Forelimb muscle (tissue), 1 donor: ENCODE results near the gene CDK19. TPM values are rescaled to one million over a fixed set of nuclear protein-coding genes. Genes with fewer than 3 reads are reported as not detected.
"Not testable (repeated sequence)": the region's sequence is repeated elsewhere in the genome, so short reads cannot be mapped to it uniquely, and the experiment has no call there.

Experiments
- DNase-seq: peaks from one replicate; pipeline ENCODE4 v3.0.0-alpha.2; 2013; ENCODE audit warnings: low read depth
- polyA plus RNA-seq: library from polyadenylated mRNA; unstranded; fragments of 120-200 nt; gene quantifications from one replicate; pipeline ENCODE4 v1.2.1, GENCODE V29; 2013; ENCODE audit not compliant: insufficient read length

Gene CDK19
- polyA plus RNA-seq, 1 donor: 12.7 TPM

DNA sequence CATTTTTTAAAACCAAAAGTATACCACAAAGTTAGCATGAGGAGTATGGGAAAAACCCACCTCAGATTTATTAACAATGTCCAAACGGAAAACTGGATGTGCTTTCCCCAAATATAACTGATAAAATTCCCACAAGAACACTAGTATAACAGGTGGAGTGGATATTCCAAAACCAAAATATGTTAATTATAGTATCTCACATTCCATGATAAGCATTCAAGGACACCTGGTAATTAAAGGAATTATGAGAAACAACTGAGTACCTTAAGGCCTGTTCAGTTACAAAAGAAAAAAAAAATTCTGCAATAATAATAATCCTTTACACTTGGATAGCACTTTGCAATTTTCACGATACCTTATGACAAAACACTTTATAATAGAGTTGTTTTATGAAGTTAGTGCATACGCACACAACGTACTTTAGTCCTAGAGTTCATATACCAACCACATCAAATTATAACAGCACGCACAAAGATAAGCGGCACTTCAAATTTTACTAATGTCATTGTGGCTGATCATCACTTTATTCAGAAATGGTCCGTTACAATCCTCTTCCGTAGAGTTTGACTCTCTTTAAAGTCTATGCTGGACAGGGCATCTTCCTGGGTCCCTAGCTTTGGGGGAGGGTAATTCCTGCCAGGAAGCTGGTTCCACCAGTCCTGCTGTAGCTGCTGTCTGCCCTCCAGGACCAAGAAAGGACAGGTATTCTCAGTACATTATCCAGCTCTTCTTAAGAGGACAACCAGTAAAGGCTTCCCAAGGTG, 1.7 kb downstream of the CDK19 start:
- no peak for DNase-seq

DNA sequence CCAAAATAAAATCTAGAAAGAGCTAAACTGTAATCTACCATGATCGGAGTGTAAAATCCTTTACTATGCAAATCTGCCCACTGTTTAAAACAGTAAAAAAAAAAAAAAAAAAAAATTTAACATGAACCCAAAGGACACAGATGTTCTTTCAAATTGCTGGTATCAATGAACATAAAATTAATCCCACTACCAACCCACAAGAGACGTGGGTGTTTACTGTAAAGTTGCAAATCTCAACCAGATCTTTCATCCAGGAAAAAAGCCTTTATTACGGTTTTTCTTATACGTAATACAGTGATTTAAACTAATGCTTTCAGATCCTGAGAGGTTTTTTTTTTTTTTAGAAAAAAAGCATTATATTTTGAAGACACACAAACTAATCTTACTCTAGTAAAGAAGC, 2.5 kb downstream of the CDK19 start:
- DNase-seq: no peak

DNA sequence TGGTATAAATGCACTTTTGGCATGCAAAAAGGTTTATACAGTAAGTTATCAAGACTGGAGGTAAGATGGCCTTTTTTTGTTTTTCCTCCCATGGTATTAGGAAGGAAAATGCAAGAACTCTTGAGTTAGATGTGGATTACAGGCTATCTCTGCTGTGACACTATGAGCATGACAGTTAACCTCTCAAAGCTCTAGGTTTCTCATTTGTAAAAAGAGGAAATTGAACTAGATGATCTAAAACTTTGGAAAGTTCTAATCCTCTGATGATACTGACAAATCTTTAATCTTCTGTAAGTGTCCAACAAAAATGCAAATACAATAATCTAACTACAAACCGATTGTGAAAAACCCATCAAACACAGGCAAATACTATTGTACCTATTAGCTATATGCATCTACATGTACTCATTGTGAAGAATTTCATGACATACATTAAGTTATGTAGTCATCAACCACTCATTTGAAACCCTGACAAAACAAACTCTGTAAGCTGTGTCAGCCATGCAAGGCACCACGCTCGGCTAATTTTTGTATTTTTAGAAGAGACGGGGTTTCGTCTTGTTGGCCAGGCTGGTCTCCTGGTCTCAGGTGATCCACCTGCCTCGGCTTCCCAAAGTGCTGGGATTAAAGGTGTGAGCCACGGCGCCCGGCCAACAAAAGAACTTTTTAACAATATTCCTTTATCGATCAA, 4.2 kb downstream of the CDK19 start:
- no peak for DNase-seq

DNA sequence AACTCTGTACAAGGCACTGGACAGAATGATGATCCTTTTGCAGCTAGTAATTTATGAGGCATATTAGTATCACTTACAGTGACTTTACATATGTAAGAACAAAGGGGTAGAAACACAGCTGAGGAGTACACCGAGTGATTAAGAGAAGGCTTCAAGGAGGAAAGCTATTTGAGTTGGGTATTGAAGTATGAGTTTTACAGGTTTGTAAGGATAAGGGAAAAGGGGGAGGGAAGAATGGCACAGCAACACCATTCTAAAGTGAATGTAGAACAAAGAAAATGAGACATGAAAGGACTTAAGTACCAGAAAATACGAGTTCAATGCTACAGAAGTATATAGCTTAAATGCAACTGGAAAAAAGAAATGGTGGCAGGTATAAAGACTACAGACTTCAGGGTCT, 5.5 kb downstream of the CDK19 start:
- DNase-seq: no peak

DNA sequence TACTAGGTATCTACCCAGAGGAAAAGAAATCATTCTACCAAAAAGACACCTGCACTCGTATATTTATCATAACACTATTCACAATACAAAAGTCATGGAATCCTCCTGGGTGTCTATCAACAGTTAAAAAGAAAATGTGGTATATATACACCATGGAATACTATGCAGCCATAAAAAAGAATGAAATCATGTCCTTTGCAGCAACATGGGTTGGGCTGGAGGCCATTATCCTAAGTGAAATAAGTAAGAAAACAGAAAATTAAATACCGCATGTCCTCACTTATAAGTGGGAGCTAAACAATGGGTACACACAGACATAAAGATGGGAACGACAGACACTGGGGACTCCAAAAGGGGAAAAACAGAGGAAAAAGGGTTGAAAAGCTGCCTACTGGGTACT, 13.1 kb downstream of the CDK19 start:
- not testable (repeated sequence) for DNase-seq

DNA sequence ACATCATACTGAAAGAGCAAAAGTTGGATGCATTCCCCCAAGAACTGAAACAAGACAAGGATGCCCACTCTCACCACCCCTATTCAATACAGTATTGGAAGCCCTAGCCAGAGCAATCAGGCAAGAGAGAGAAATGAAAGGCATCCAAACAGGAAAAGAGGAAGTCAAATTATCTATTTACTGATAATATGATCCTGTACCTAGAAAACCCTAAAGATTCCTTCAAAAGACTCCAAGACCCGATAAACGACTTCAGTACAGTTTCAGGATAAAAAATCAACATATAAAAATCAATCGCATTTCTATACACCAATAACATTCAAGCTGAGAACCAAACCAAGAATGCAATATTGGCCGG, 14.5 kb downstream of the CDK19 start:
- no peak for DNase-seq

DNA sequence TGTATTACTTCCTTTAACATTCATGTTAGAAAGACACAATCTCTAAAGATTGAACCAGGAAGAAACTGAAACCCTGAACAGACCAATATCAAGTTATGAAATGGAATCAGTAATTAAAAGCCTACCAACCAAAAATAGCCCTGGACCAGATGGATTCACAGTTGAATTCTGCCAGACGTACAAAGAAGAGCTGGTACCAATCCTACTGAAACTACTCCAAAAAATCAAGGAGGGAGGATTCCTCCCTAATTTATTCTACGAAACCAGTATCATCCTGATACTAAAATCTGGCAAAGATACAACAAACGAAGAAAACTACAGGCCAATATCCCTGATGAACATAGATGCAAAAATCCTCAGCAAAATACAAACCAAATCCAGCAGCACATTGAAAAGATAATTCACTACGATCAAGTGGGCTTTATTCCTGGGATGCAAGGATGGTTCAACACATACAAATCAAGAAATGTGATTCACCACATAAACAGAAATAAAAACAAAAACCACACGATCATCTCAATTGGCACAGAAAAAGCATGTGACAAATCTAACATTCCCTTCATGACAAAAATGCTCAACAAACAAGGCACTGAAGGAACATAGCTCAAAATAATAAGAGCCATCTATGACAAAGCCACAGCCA, 15.0 kb downstream of the CDK19 start:
- DNase-seq: no peak

DNA sequence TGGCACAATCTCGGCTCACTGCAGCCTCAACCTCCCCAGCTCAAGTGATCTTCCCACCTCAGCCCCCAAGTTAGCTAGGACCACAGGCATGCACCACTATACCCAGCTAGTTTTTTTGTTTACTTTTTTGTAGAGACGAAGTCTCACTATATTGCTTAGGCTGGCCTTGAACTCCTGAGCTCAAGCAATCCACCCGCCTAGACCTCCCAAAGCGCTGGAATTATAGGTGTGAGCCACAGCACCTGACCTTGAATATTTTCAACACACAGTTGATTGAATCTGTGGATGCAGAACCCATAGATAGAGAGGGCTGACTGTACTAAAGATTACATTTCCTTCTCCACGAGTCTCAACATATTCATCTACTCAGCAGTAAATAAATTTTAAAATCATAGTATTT, 15.6 kb downstream of the CDK19 start:
- DNase-seq: no peak

DNA sequence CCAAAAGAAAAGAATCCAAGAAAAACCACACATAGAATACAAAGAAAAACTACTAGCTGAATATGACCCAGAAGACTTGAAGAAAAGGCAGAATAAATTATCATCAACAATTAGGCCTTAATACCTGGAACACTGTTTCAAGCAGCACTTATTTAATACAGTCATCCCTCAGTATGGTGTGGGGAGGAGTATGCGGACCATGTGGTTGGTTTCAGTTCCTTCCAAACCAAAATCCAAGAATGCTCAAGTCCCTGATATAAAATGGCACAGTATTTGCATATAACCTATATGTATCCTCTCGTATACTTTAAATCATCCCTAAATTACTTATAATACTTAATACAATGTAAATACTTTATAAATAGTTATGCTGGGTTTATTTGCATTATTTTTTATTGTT, 16.1 kb downstream of the CDK19 start:
- DNase-seq: no peak

DNA sequence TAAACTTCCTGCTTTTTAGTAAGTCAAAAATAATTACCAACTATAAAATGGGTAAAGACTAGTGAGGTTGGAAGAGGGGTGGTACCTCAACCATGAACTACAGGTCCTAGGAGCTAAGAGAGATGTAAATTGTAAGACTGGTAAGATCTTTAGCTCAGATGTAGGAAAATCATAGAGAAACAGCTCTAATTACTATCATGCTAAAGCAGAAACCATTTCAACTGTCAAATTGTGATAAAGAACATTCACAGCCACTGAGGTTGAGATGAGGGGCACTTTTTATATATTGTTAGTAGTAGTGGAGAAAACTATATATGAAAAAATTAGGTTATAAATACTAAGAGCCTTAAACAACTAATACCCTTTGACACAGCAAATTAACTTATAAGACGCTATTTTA, 20.0 kb downstream of the CDK19 start:
- no peak for DNase-seq

DNA sequence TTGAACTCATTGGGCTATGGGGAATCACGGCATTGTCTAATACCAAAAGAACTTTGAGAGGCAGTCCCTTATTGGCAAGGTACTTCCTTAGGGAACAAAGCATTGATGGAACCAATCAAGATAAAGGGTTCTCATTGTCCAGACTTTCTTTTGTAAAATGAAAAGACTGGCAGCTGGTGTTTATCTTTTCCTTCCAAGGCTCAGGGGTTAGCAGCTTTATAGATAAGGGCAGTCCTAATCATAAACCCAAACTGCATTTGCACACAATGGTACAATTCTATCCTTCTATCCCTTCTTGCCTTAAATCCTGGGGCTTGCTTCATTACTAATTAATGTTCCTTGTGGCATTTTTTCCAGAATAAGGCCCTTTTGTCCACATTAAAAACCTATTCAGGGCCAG, 28.6 kb downstream of the CDK19 start:
- no peak for DNase-seq

DNA sequence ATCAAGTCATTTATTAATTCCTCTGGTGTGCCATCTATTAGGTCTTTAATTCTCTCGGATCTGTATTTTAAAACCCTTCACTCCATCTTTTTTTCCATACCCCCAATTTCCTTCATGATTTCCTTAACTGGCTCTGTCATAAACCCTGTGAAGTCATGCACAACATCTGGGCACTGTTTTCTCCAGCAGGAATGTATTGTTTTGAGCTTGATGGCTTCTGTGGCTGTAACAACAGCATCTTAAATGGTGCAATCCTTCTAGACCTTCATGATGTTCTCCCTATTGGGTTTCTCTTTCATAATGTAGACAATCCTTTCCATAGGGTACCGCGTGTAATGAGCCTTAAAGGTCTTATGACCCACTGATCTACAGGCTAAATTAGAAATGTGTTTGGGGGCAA, 29.0 kb downstream of the CDK19 start:
- no peak for DNase-seq

DNA sequence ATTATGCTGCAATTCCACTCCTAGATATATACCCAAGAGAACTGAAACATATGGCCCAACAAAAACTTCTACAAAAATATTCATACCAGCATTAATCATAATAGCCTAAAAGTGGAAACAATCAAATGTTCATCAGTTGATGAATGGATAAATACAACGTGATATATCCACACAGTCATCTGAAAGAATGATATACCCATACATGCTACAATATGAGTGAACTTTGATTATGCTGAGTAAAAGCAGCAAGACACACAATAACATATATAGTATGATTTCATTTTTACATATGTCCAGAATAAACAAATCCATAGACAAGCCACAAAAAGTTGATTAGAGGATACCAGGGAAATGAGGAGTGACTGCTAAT, 30.7 kb downstream of the CDK19 start:
- DNase-seq: no peak

DNA sequence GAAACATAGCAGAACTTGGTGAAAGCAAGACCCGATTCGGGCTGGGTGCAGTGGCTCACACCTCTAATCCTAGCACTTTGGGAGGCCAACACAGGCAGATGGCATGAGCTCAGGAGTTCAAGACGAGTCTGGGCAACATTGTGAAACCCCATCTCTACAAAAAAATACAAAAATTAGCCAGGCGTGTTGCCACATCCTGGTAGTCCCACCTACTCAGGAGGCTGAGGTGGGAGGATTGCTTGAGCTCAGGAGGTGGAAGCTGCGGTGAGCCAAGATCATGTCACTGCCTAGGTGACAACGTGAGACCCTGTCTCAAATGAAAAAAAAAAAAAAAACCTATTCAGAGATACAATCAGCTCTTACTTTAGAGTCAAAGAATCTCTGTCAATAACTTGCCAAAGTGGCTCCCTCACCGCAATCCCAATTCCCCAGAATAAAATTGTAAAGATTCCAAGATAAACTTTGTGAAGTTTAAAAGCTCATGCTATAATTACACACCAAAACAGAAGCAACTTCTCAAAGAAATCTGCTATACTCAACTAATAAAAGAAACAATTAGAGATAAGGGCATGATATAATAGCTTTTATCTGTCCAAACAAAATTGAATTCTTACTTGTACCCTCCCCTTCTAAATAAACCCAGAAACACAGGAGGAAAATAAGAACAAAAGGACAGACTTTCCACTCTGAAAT, 33.6 kb downstream of the CDK19 start:
- DNase-seq: no peak

DNA sequence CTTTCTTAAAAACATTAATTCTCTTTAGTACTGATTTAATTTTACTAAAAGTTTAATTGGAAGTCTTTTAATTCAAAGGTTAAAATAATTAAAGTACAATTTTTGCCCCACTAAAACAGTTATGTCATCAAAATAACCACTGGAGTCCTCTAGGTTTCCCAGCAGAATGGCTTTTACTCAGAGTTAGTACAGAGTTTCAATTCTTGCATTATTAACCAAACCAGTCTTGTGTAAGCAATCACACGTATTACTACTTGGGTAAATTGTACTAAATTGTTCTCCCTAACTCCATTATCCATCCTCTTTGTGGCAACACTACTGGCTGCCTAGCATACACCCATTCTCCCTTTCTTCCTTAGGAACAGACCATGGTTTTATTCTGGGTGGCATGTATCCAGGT, 36.9 kb downstream of the CDK19 start:
- DNase-seq: no peak

DNA sequence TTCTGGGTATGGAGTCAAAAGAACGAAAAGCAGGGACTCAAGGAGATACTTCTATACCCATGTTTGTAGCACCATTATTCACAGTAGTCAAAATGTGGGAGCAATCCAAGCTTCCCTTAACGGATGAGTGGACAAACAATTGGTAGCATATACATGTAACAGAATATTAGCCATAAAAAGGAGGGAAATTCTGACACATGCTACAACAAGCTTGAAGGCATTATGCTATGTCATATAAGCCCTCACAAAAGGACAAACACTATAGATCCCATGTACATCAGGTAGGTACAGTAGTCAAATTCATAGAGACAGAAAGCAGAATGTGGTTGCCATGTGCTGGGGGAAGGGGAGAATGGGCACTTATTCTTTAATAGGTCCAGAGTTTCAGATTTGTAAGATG, 37.6 kb downstream of the CDK19 start:
- no peak for DNase-seq

DNA sequence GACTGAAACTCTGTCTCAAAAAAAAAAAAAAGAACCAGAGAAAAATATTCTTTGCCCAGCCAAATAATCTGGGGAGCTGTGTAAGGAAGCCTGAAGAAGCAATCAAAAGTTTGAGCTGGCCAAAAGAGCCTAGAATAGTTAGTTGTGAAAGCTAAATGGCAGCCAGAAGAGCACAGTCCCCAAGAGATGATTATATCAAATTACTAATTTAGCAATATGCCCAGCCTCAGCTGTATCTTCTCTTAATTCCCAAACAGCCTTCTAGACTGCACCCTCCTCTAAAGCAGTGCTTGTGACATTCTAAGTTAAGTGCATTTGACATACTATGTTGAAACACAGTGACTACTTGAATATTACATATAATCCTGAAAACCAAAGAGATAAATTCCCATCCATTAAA, 38.9 kb downstream of the CDK19 start:
- no peak for DNase-seq

DNA sequence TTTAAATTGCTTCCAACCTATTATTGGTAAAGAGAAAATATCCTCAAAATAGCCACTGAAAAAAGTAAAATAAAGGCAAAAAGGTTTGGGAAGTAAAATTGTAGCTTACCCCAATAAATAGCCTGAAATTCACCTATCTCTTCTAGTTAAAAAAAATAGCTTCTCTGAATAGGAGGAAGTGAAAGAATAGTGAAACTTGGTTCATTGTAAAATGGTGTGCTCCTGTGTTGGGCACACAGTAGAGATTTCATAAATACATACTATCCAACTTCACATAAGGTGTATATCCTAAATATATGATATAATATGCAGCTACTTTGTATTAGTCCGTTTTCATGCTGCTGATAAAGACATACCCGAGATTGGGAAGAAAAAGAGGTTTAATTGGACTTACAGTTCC, 45.3 kb downstream of the CDK19 start:
- DNase-seq: no peak

DNA sequence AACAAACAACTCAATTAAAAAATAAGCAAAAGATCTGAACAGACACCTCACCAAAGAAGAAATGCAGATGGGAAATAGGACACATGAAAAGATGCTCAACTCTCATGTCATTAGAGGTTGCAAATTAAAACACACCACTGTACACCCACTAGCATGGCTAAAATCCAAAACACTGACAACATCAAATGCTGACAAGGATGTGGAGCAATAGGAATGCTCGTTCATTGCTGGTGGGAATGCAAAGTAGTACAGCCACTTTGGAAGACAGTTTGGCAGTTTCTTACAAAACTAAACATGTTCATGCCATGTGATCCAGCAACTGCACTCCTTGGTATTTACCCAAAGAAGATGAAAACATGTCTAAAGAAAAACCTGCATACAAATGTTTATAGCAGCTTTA, 47.2 kb downstream of the CDK19 start:
- DNase-seq: no peak

DNA sequence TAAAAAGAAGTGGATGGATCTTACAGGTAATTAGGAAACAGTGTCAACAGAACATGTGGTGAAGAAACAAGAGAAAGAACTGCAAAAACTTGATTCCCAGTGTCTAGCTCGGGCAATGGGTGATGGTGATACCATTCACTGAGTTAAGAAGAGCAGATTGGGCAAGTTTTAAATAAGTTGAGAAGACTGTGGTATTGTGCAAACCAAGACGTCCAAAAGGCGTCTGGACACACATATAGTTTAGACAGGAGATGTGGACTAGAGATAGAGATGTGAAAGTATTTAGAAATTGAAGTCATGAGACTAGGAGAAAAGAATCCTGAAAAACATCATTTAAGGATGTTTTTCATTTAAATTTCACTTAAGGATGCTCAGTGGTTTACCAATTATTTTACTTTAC, 53.9 kb downstream of the CDK19 start:
- no peak for DNase-seq

DNA sequence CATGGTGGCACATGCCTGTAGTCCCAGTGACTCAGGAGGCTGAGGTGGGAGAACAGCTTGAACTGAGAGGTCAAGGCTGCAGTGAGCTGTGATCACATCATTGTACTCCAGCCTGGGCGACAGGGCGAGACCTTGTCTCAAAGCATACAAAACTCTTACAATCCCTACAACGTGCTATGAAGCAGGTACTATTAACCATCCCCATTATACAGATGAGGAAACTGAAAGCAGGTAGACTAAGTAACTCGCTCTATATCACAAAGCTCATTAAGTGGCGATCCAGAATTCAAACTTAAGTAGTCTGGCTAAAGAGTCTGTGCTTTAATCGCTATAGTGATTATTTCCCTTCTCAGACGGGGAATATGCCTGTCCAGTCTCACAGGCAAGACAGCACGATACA, 54.7 kb downstream of the CDK19 start:
- DNase-seq: no peak

DNA sequence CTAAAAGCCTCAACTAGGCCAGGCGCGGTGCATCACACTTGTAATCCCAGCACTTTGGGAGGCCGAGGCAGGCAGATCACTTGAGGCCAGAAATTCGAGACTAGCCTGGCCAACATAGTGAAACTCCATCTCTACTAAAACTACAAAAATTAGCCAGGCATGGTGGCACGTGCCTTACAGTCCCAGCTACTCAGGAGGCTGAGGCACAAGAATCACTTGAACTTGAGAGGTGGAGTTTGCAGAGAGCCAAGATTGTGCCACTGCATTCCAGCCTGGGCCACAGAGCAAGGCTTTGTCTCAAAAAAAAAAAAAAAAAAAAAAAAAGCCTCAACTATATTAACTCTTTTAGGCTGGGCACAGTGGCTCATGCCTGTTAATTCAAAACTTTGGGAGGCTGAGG, 55.2 kb downstream of the CDK19 start:
- DNase-seq: not testable (repeated sequence)

DNA sequence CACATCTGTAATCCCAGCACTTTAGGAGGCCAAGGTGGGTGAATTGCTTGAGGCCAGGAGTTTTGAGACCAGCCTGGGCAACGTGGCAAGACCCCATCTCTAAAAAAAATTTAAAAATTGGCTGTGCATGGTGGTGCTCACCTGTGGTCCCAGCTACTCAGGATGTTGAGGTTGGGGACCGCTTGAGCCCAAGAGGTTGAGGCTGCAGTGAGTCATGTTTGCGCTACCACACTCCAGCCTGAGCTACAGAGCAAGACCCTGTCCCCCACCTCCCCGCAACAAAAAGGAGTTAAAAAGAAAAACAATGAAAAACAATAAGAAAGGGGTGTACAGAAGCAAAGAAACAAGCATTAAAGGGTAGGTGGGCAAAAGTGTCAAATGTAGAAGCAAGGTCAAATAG, 57.3 kb downstream of the CDK19 start:
- DNase-seq: no peak
